Mesenchymal stem cell (in vitro differentiated cells and primary cell): ENCODE measurements around the gene C16orf78.

Experiments
- DNase-seq: peaks from one replicate; pipeline ENCODE4 v3.0.0-alpha.2; 2013
- H2AFZ ChIP-seq: one replicate; pipeline ENCODE4 v1.6.1; 2013; ENCODE audit warnings: low read depth, mild to moderate bottlenecking, control low read depth, inconsistent platforms, low read length, moderate library complexity
- H2AK5ac ChIP-seq: 2 replicates; pipeline ENCODE4 v1.6.1; 2013; ENCODE audit warnings: low read length, moderate library complexity, mild to moderate bottlenecking, inconsistent platforms; ENCODE audit not compliant: severe bottlenecking
- H2BK120ac ChIP-seq: one replicate; pipeline ENCODE4 v1.6.1; 2013; ENCODE audit warnings: low read depth, mild to moderate bottlenecking, inconsistent platforms, low read length, moderate library complexity
- H2BK12ac ChIP-seq, 2 experiments: one replicate each; pipeline ENCODE4 v1.6.1; 2013; ENCODE audit warnings: inconsistent platforms in 2 of 2, low read length in 2 of 2, mild to moderate bottlenecking in 2 of 2, moderate library complexity in 2 of 2, control low read depth in 1 of 2
- H2BK15ac ChIP-seq: one replicate; pipeline ENCODE4 v1.6.1; 2013; ENCODE audit warnings: mild to moderate bottlenecking, low read depth, inconsistent platforms; ENCODE audit not compliant: poor library complexity, severe bottlenecking
- H2BK5ac ChIP-seq: 2 replicates; pipeline ENCODE4 v1.6.1; 2013; ENCODE audit warnings: low read depth, mild to moderate bottlenecking, low read length, control low read depth, inconsistent platforms; ENCODE audit not compliant: poor library complexity, severe bottlenecking
- H3K14ac ChIP-seq, 2 experiments: one replicate each; pipeline ENCODE4 v1.6.1; 2013; ENCODE audit warnings: inconsistent platforms in 2 of 2, low read length in 2 of 2, control low read depth in 1 of 2, mild to moderate bottlenecking in 1 of 2, moderate library complexity in 1 of 2
- H3K18ac ChIP-seq, 2 experiments: one replicate each; pipeline ENCODE4 v1.6.1; 2013; ENCODE audit warnings: inconsistent platforms in 2 of 2, low read length in 2 of 2, control low read depth in 1 of 2, low read depth in 1 of 2, mild to moderate bottlenecking in 1 of 2
- H3K23ac ChIP-seq, 2 experiments: one replicate each; pipeline ENCODE4 v1.6.1; 2013; ENCODE audit warnings: inconsistent platforms in 2 of 2, low read length in 2 of 2, mild to moderate bottlenecking in 2 of 2, moderate library complexity in 2 of 2, control low read depth in 1 of 2
- H3K27ac ChIP-seq: 2 replicates; pipeline ENCODE4 v1.5.1; 2013; ENCODE audit warnings: mild to moderate bottlenecking, moderate library complexity, low read length, control low read depth, inconsistent platforms; ENCODE audit not compliant: poor library complexity, severe bottlenecking
- H3K27me3 ChIP-seq, 2 experiments: 2 replicates each; pipeline versions ENCODE4 v1.6.1 to v1.7.0; 2013; ENCODE audit warnings: low read length in 2 of 2, mild to moderate bottlenecking in 2 of 2, moderate library complexity in 2 of 2, control low read depth in 1 of 2, inconsistent platforms in 1 of 2; ENCODE audit not compliant: control insufficient read depth in 1 of 2, insufficient read depth in 1 of 2
- H3K36me3 ChIP-seq, 2 experiments: 2 replicates each; pipeline versions ENCODE4 v1.6.1 to v1.7.0; 2013; ENCODE audit warnings: low read length in 2 of 2, control low read depth in 1 of 2, inconsistent platforms in 1 of 2, low read depth in 1 of 2, mild to moderate bottlenecking in 1 of 2; ENCODE audit not compliant: insufficient read depth in 2 of 2, control insufficient read depth in 1 of 2
- H3K4ac ChIP-seq, 2 experiments: one replicate each; pipeline ENCODE4 v1.6.1; 2013; ENCODE audit warnings: inconsistent platforms in 2 of 2, low read length in 2 of 2, mild to moderate bottlenecking in 2 of 2, moderate library complexity in 2 of 2, control low read depth in 1 of 2, low read depth in 1 of 2
- H3K4me1 ChIP-seq: 2 replicates; pipeline ENCODE4 v1.6.1; 2013; ENCODE audit warnings: low read depth, low read length, control low read depth; ENCODE audit not compliant: control insufficient read depth, insufficient read depth
- H3K4me2 ChIP-seq: 2 replicates; pipeline ENCODE4 v1.6.1; 2013; ENCODE audit warnings: low read length, mild to moderate bottlenecking, inconsistent platforms; ENCODE audit not compliant: poor library complexity, severe bottlenecking
- H3K4me3 ChIP-seq, 2 experiments: 2 replicates each; pipeline versions ENCODE4 v1.5.1 to v1.7.0; 2013; ENCODE audit warnings: low read length in 2 of 2, mild to moderate bottlenecking in 2 of 2, control low read depth in 1 of 2, low read depth in 1 of 2; ENCODE audit not compliant: insufficient read depth in 1 of 2
- H3K79me1 ChIP-seq: replicated peaks from 2 replicates; pipeline ENCODE4 v1.6.1; 2013; ENCODE audit warnings: mild to moderate bottlenecking, control low read depth, low read length, inconsistent platforms; ENCODE audit not compliant: poor library complexity, severe bottlenecking
- H3K9ac ChIP-seq: 2 replicates; pipeline ENCODE4 v1.7.0; 2013; ENCODE audit warnings: mild to moderate bottlenecking, low read length, moderate library complexity
- H3K9me3 ChIP-seq: 2 replicates; pipeline ENCODE4 v1.7.0; 2013; ENCODE audit warnings: mild to moderate bottlenecking, low read length; ENCODE audit not compliant: control insufficient read depth
- H4K8ac ChIP-seq: one replicate; pipeline ENCODE4 v1.6.1; 2013; ENCODE audit warnings: inconsistent platforms, mild to moderate bottlenecking, low read length, moderate library complexity
- H4K91ac ChIP-seq: one replicate; pipeline ENCODE4 v1.6.1; 2013; ENCODE audit warnings: mild to moderate bottlenecking, low read length, inconsistent platforms
- WGBS: methylation state at CpG from one replicate; pipeline ENCODE4 v1.1.7; 2013; ENCODE audit warnings: mixed read lengths; 5-methylcytosine and 5-hydroxymethylcytosine counted together

The C16orf78 gene

DNA sequence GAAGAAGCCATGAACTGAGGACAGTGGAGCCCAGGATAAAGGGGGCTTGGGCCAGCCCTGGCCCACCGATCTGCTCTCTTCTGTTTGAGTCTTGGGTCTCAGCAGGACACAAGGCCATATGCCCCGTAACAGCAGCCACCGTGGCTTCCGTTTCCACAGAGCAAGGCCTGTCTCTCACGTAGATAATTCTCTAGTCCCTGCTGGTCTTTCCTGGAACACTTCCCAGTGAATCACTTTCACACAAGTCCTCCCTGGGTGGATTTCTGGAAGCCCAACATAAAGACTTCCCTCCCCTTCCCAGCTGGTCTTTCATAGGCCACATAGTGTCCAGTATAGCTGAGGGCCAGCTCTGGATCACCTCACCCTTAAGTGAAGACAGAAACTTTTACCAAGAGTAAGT is 19.9 kb upstream of the C16orf78 start:
- Histone ChIP-seq H2AFZ (no peak overlapping the region), H3K9ac (no peak overlapping the region), H2BK120ac (no peak overlapping the region), H3K79me1 (no peaks in the 10 kb centered on the region), H3K4me2 (no peak overlapping the region), H3K27me3 (peaks cover 15 to 37% of the 10 kb centered on the region in 2 experiments), H4K91ac (no peak overlapping the region), H3K23ac (peak overlapping the region in 1 of 2 experiments; percentile 27), H3K4ac (no peak overlapping the region), H2BK5ac (no peak overlapping the region), H3K14ac (no peak overlapping the region), H3K4me1 (no peaks in the 10 kb centered on the region), H2BK15ac (no peak overlapping the region), H3K36me3 (no peaks in the 10 kb centered on the region), H2AK5ac (no peak overlapping the region), H3K9me3 (no peaks in the 10 kb centered on the region), H3K18ac (no peak overlapping the region), H3K27ac (no peak overlapping the region), H3K4me3 (no peak overlapping the region), H4K8ac (no peak overlapping the region), H2BK12ac (no peak overlapping the region)
- 65% methylated on average over 5 of the region's 5 CpGs for WGBS
- DNase-seq: no peak

DNA sequence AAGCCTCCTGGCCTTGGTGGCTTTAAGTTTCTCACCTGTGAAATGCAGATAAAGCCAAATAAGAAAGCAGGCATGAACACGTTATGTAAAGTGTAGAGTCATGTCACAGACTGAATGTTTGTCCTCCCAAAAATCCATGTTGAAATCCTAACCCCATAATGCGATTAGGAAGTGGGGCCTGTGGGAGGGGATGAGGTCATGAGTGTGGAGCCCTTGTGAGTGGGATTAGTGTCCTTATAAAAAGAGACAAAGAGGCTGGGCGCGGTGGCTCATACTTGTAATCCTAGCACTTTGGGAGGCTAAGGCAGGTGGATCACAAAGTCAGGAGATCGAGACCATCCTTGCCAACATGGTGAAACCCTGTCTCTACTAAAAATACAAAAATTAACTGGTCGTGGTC is 19.5 kb upstream of the C16orf78 start:
- Histone ChIP-seq H2AFZ (no peak overlapping the region), H3K18ac (no peak overlapping the region), H3K4ac (no peak overlapping the region), H2BK15ac (no peak overlapping the region), H3K9me3 (no peaks in the 10 kb centered on the region), H3K23ac (no peak overlapping the region), H2BK12ac (no peak overlapping the region), H4K91ac (no peak overlapping the region), H3K4me1 (no peaks in the 10 kb centered on the region), H3K4me3 (no peak overlapping the region), H3K36me3 (no peaks in the 10 kb centered on the region), H3K79me1 (no peaks in the 10 kb centered on the region), H2BK5ac (no peak overlapping the region), H2BK120ac (no peak overlapping the region), H2AK5ac (no peak overlapping the region), H4K8ac (no peak overlapping the region), H3K4me2 (no peak overlapping the region), H3K9ac (no peak overlapping the region), H3K27me3 (peaks cover 17 to 35% of the 10 kb centered on the region in 2 experiments), H3K27ac (no peak overlapping the region), H3K14ac (no peak overlapping the region)
- 87% methylated on average over 6 of the region's 6 CpGs for WGBS
- no peak for DNase-seq

GRCh38 chr16:49354991-49355390 is 18.6 kb upstream of the C16orf78 start:
- H2AFZ ChIP-seq: no peak overlapping the region
- no peak overlapping the region for H3K27ac ChIP-seq
- no peak overlapping the region for H3K14ac ChIP-seq
- 56% methylated on average over 6 of the region's 6 CpGs for WGBS
- H3K4me1 ChIP-seq: no peaks in the 10 kb centered on the region
- H3K4ac ChIP-seq: no peak overlapping the region
- H3K27me3 ChIP-seq: peaks cover 17 to 32% of the 10 kb centered on the region in 2 experiments
- H2BK5ac ChIP-seq: no peak overlapping the region
- H4K8ac ChIP-seq: no peak overlapping the region
- H3K18ac ChIP-seq: no peak overlapping the region
- H3K23ac ChIP-seq: no peak overlapping the region
- no peak overlapping the region for H2AK5ac ChIP-seq
- no peak overlapping the region for H2BK15ac ChIP-seq
- H3K4me2 ChIP-seq: no peak overlapping the region
- H3K9ac ChIP-seq: no peak overlapping the region
- H2BK120ac ChIP-seq: no peak overlapping the region
- H3K9me3 ChIP-seq: no peaks in the 10 kb centered on the region
- H3K36me3 ChIP-seq: no peaks in the 10 kb centered on the region
- no peak overlapping the region for H4K91ac ChIP-seq
- no peak for DNase-seq
- H3K79me1 ChIP-seq: no peaks in the 10 kb centered on the region
- no peak overlapping the region for H3K4me3 ChIP-seq
- no peak overlapping the region for H2BK12ac ChIP-seq

- Histone ChIP-seq H3K23ac (no peak overlapping the region), H3K14ac (no peak overlapping the region), H3K4me3 (no peak overlapping the region), H3K9ac (no peak overlapping the region), H2BK12ac (no peak overlapping the region), H2BK120ac (no peak overlapping the region), H3K4ac (no peak overlapping the region), H2BK5ac (no peak overlapping the region), H3K36me3 (no peaks in the 10 kb centered on the region), H4K8ac (no peak overlapping the region), H3K27me3 (peaks cover 17 to 24% of the 10 kb centered on the region in 2 experiments), H3K4me2 (no peak overlapping the region), H3K18ac (no peak overlapping the region), H2BK15ac (no peak overlapping the region), H3K27ac (no peak overlapping the region), H2AK5ac (no peak overlapping the region), H3K79me1 (no peaks in the 10 kb centered on the region), H4K91ac (no peak overlapping the region), H3K9me3 (no peaks in the 10 kb centered on the region), H2AFZ (no peak overlapping the region), H3K4me1 (no peaks in the 10 kb centered on the region)
- DNase-seq: no peak
- WGBS: 59% methylated on average over 6 of the region's 6 CpGs
Measured at GRCh38 chr16:49355933-49356665, 17.5 kb upstream of the C16orf78 start.
